Loucy (cell line): Measurements from ENCODE around the gene CRISP2.

Source experiments
- H2AFZ ChIP-seq: fragments of 200-600 bp; sonication (generic); 2 replicates; pipeline ENCODE4 v1.6.0; 2016; ENCODE audit warnings: antibody characterized with exemption, mild to moderate bottlenecking, low read length, moderate library complexity
- H3F3A ChIP-seq: fragments of 200-600 bp; 2 replicates; pipeline ENCODE4 v1.6.0; 2016; ENCODE audit warnings: antibody characterized with exemption, low read depth, mild to moderate bottlenecking
- H3K27me3 ChIP-seq: fragments of 200-600 bp; sonication (generic); 2 replicates; pipeline ENCODE4 v1.6.1; 2014; ENCODE audit warnings: low read length, mild to moderate bottlenecking; ENCODE audit not compliant: insufficient read depth, poor library complexity, severe bottlenecking
- H3K36me3 ChIP-seq: fragments of 200-600 bp; sonication (generic); 2 replicates; pipeline ENCODE4 v1.6.1; 2016; ENCODE audit warnings: low read length; ENCODE audit not compliant: insufficient read depth
- H3K4me1 ChIP-seq: fragments of 200-600 bp; sonication (generic); 2 replicates; pipeline ENCODE4 v1.5.1; 2014; ENCODE audit warnings: low read length, mild to moderate bottlenecking; ENCODE audit not compliant: insufficient read depth, poor library complexity, severe bottlenecking
- H3K4me2 ChIP-seq: fragments of 200-600 bp; sonication (generic); 2 replicates; pipeline ENCODE4 v1.6.0; 2014; ENCODE audit warnings: antibody characterized with exemption, low read length, low read depth, mild to moderate bottlenecking; ENCODE audit not compliant: poor library complexity, severe bottlenecking
- H3K4me3 ChIP-seq: fragments of 200-600 bp; sonication (generic); 2 replicates; pipeline ENCODE4 v1.5.1; 2014; ENCODE audit warnings: low read length, mild to moderate bottlenecking, mixed read lengths; ENCODE audit not compliant: poor library complexity, severe bottlenecking
- H3K79me2 ChIP-seq: fragments of 200-600 bp; sonication (generic); 2 replicates; pipeline ENCODE4 v1.6.1; 2014; ENCODE audit warnings: low read length; ENCODE audit not compliant: insufficient read depth
- H3K9ac ChIP-seq: fragments of 200-600 bp; sonication (generic); 2 replicates; pipeline ENCODE4 v1.6.0; 2014; ENCODE audit warnings: mild to moderate bottlenecking, low read depth, low read length, moderate library complexity; ENCODE audit not compliant: poor library complexity, severe bottlenecking
- H3K9me2 ChIP-seq: fragments of 200-600 bp; sonication (generic); replicated peaks from 2 replicates; pipeline ENCODE4 v1.6.1; 2016; ENCODE audit warnings: low read depth, low read length, mixed read lengths
- H3K9me3 ChIP-seq: fragments of 200-600 bp; sonication (generic); 2 replicates; pipeline ENCODE4 v1.6.1; 2014; ENCODE audit warnings: mild to moderate bottlenecking, antibody characterized with exemption, low read length, low read depth; ENCODE audit not compliant: insufficient read depth
- H4K20me1 ChIP-seq: fragments of 200-600 bp; sonication (generic); 2 replicates; pipeline ENCODE4 v1.6.0; 2014; ENCODE audit warnings: antibody characterized with exemption, low read length, mild to moderate bottlenecking; ENCODE audit not compliant: insufficient read depth, poor library complexity, severe bottlenecking
- CTCF ChIP-seq: fragments of 200-600 bp; sonication (generic); conservative IDR thresholded peaks from 2 replicates; pipeline ENCODE4 v1.5.1; 2014; ENCODE audit warnings: mild to moderate bottlenecking, antibody characterized with exemption, low read length
- EZH2phosphoT487 ChIP-seq: fragments of 200-600 bp; IDR thresholded peaks from 2 replicates; pipeline ENCODE4 v1.6.1; 2018; ENCODE audit warnings: antibody characterized with exemption, mild to moderate bottlenecking, moderate library complexity, borderline replicate concordance

Gene CRISP2

GRCh38 chr6:49653438-49653837 lies 59.9 kb downstream of the CRISP2 start:
- H3K9me2 ChIP-seq, result 0 out of 2 replicates have a peak, but pooled peaks cover 3% of the 10 kb centered on the region
- no peaks in the 10 kb centered on the region for H3K36me3 ChIP-seq
- no peaks in the 10 kb centered on the region for H3K79me2 ChIP-seq
- H4K20me1 ChIP-seq, result no peaks in the 10 kb centered on the region
- no peaks in the 10 kb centered on the region for H3K9me3 ChIP-seq
- H3K9ac ChIP-seq, result no peak overlapping the region
- H3K4me3 ChIP-seq, result no peak overlapping the region
- no peak overlapping the region for H3K4me2 ChIP-seq
- no peak overlapping the region for H2AFZ ChIP-seq
- H3K27me3 ChIP-seq, result no peaks in the 10 kb centered on the region
- no peak for TF ChIP-seq EZH2phosphoT487
- TF ChIP-seq CTCF, result no peak
- no peaks in the 10 kb centered on the region for H3K4me1 ChIP-seq
- no peaks in the 10 kb centered on the region for H3F3A ChIP-seq

- TF ChIP-seq CTCF (no peak), EZH2phosphoT487 (no peak)
- H3K79me2 ChIP-seq, result no peaks in the 10 kb centered on the region
- H3K36me3 ChIP-seq, result no peaks in the 10 kb centered on the region
- 0 out of 2 replicates have a peak, but pooled peaks cover 3% of the 10 kb centered on the region for H3K9me2 ChIP-seq
- no peaks in the 10 kb centered on the region for H3K4me1 ChIP-seq
- no peaks in the 10 kb centered on the region for H3K9me3 ChIP-seq
- no peak overlapping the region for H3K4me3 ChIP-seq
- H3K27me3 ChIP-seq, result no peaks in the 10 kb centered on the region
- H3F3A ChIP-seq, result no peaks in the 10 kb centered on the region
- H3K9ac ChIP-seq, result no peak overlapping the region
- H2AFZ ChIP-seq, result no peak overlapping the region
- H4K20me1 ChIP-seq, result no peaks in the 10 kb centered on the region
- H3K4me2 ChIP-seq, result no peak overlapping the region
Observed at GRCh38 chr6:49651239-49651638, 62.1 kb downstream of the CRISP2 start.

GRCh38 chr6:49649988-49650387 lies 63.4 kb downstream of the CRISP2 start:
- Histone ChIP-seq H3K36me3 (no peaks in the 10 kb centered on the region), H4K20me1 (no peaks in the 10 kb centered on the region), H2AFZ (no peak overlapping the region), H3K9ac (no peak overlapping the region), H3F3A (no peaks in the 10 kb centered on the region), H3K9me3 (no peaks in the 10 kb centered on the region), H3K4me3 (no peak overlapping the region), H3K27me3 (no peaks in the 10 kb centered on the region), H3K79me2 (no peaks in the 10 kb centered on the region), H3K4me1 (no peaks in the 10 kb centered on the region), H3K4me2 (no peak overlapping the region), H3K9me2 (0 out of 2 replicates have a peak, but pooled peaks cover 3% of the 10 kb centered on the region)
- no peak for TF ChIP-seq CTCF
- no peak for TF ChIP-seq EZH2phosphoT487
